Fibroblast of pulmonary artery (primary cell): ENCODE measurements around the gene CNTN6.

Experiments
- DNase-seq: peaks from one replicate; pipeline ENCODE4 v3.0.0-alpha.2; 2010; ENCODE audit warnings: low read depth
- H3K4me3 ChIP-seq: replicated peaks from 2 replicates; pipeline ENCODE4 v1.5.1; 2011; ENCODE audit warnings: low read depth, mild to moderate bottlenecking, control low read depth, low read length, moderate library complexity
- TF ChIP-seq, protein P1 (sequence below): IDR thresholded peaks from 2 replicates; pipeline ENCODE4 v1.5.1; 2011; ENCODE audit warnings: mild to moderate bottlenecking, control low read depth, low read length, inconsistent platforms; ENCODE audit errors: missing control alignments

The CNTN6 gene

DNA sequence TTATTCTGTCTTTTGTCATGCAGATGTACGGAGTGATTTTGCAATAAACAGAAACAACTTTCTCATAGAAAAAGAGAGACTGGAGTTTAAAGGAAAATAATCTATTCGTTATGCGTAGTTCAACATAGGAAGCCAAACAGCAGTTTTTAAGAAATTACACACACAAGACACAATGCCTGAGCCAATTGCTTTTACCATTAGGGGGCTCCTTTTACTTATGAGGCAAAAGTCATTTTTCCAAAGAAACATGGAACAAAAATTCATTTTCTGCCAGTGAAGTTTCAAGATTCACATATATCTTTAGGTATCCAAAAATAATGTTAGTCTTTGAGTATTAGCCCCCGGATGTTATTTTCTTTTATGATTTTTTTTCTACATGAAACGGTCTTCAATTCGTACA, 10.7 kb downstream of the CNTN6 start:
- TF ChIP-seq, protein P1, sequence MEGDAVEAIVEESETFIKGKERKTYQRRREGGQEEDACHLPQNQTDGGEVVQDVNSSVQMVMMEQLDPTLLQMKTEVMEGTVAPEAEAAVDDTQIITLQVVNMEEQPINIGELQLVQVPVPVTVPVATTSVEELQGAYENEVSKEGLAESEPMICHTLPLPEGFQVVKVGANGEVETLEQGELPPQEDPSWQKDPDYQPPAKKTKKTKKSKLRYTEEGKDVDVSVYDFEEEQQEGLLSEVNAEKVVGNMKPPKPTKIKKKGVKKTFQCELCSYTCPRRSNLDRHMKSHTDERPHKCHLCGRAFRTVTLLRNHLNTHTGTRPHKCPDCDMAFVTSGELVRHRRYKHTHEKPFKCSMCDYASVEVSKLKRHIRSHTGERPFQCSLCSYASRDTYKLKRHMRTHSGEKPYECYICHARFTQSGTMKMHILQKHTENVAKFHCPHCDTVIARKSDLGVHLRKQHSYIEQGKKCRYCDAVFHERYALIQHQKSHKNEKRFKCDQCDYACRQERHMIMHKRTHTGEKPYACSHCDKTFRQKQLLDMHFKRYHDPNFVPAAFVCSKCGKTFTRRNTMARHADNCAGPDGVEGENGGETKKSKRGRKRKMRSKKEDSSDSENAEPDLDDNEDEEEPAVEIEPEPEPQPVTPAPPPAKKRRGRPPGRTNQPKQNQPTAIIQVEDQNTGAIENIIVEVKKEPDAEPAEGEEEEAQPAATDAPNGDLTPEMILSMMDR = peak; percentile 9
- H3K4me3 ChIP-seq = no peak overlapping the region
- no peak for DNase-seq

DNA sequence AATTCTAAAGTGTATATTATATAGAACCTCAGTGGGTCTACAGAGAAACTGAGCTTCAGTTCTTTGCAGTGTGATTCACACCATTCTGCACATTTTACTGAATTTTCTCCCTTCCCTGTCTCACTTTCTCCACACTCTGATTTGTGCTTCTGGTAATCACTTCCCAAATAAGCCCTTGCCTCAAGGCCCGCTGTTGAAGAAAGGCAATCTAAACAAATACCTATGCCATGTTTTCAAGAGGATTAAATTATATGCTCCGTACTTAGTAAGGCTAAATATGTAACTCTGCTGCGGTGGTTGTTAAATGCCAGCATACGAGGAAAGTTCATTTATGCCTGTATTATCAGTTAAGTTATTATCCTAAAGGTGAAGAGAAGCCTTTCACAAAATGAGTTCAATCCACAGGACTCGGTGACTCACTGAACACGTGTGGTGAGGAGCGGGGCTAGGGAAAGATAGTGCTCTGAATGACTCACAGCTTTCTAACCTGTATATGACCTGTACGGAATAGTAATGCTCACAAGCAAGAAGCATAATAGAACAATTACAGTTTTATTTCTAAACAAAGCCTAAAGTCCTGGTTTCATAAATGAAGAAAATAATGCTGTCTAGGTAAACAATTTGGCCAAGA, 25.1 kb downstream of the CNTN6 start:
- no peak overlapping the region for H3K4me3 ChIP-seq
- DNase-seq = peak; percentile 25
- TF ChIP-seq, protein P1 = no peak

DNA sequence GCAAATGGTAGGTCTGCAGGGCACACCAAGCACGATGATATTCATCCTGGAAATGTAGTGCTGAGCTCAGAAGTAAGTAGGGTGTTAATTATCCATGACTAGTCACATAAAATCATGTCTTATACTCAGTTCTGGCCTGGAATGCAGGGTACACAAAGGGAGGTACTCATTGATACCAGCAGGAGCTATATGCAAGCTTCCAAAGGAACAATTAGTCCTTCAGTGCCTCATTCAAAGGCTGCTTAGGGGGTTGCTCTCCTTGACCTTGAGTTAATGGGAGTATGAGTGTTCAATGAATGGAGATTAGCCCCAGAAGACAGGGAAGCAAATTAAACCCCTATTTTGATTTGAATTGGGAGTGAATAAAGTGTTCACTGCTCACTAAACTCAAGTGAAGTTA, 38.3 kb downstream of the CNTN6 start:
- TF ChIP-seq, protein P1 = no peak
- no peak overlapping the region for H3K4me3 ChIP-seq
- DNase-seq = no peak

DNA sequence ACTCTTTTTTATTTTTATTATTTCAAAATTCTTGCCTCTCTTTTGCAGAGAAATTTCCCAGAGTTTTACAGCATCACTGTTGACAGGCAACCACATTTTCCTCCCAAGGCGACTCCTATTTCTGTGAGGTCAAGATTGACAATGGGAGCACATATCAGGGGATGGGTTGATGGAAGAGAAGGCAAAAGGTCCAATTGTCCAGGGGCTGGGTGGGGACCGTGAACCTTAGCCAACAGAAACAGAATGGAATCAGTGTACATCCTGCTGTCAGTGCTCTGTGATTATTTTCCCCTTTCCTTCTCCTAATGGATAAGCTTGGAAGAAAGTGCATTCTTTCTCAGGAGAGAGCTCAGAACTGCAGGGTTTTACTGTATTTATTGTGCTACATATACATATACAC, 42.4 kb downstream of the CNTN6 start:
- H3K4me3 ChIP-seq = no peak overlapping the region
- TF ChIP-seq, protein P1 = no peak
- DNase-seq = peak; percentile 10

DNA sequence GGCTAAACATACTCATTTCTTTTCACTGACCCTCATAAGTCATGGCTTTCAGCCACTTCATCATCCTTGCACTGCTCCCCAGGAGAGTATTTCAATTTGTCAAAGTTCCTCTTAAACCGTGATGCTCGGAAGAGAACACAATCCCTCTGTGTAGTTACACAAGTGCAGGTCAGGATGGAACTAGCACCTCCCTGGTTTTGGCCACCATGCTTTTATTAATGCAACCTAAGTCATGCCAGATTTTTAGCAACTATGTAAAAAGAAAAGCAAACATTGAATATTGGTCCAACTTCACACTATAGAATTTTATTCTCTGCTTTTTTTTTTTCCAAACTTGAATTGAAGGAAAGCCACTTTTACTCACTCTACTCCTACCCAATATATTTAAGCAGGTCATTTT, 45.2 kb downstream of the CNTN6 start:
- no peak overlapping the region for H3K4me3 ChIP-seq
- no peak for DNase-seq
- TF ChIP-seq, protein P1 = no peak

DNA sequence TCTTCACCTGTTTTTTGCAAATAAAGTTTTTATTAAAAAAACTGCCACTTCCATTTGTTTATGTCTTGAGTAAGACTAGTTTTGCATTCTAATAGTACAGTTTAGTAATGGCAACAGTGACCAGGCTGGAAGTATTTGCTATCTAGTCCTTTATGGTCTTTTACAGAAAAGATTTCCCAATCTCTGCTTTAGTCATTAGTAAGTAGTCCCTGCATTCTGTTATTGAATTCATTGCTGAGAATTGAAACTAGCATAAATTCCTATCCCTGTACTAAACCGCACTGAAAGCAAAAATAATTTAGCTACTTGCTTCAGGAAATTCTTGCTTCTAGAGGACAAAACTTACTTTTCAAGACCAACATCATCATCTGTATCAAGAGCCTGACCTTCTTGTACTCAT, 46.2 kb downstream of the CNTN6 start:
- TF ChIP-seq, protein P1 = no peak
- DNase-seq = no peak
- H3K4me3 ChIP-seq = no peak overlapping the region

DNA sequence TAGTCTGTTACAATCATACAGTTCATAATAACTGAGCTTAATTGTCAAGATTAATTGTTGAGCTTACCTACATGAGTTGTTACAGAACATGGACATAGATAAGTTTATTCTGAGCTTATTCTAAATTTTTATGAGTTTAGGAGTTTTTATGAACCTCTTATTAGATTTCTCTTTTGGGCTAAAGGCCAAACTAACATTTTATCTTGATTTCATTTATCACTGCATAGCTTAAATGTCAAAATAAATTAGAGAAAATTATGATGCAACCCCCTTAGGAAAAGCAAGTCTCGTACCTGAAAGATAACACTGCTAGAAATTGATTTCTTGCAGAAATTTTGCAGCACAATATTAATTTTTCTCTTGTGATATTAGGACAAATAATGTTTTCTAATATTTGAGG, 54.5 kb downstream of the CNTN6 start:
- no peak overlapping the region for H3K4me3 ChIP-seq
- TF ChIP-seq, protein P1 = no peak
- no peak for DNase-seq
